ENCODE measurements around the gene CNTRL.

The CNTRL gene

DNA sequence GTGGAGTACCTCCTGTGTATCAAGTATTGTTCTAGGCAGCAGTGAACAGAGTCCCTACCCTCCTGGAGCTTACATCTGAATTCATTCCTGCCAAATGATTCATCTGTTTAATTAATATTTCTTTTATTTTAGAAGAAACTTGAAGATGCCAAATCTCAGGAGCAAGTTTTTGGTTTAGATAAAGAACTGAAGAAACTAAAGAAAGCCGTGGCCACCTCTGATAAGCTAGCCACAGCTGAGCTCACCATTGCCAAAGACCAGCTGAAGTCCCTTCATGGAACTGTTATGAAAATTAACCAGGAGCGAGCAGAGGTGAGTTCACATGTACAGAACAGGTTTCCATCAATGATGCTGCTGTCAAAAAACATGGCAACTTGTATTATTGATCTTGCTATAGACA, 69.0 kb downstream of the CNTRL start:
- TF ChIP-seq, protein P1, sequence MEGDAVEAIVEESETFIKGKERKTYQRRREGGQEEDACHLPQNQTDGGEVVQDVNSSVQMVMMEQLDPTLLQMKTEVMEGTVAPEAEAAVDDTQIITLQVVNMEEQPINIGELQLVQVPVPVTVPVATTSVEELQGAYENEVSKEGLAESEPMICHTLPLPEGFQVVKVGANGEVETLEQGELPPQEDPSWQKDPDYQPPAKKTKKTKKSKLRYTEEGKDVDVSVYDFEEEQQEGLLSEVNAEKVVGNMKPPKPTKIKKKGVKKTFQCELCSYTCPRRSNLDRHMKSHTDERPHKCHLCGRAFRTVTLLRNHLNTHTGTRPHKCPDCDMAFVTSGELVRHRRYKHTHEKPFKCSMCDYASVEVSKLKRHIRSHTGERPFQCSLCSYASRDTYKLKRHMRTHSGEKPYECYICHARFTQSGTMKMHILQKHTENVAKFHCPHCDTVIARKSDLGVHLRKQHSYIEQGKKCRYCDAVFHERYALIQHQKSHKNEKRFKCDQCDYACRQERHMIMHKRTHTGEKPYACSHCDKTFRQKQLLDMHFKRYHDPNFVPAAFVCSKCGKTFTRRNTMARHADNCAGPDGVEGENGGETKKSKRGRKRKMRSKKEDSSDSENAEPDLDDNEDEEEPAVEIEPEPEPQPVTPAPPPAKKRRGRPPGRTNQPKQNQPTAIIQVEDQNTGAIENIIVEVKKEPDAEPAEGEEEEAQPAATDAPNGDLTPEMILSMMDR (IDR thresholded peaks at IDR 0.05): no peak
- Histone ChIP-seq H3K27ac (no peak overlapping the region), H3K4me3 (no peak overlapping the region)
- DNase-seq (ENCODE audit: low spot score): no peak

DNA sequence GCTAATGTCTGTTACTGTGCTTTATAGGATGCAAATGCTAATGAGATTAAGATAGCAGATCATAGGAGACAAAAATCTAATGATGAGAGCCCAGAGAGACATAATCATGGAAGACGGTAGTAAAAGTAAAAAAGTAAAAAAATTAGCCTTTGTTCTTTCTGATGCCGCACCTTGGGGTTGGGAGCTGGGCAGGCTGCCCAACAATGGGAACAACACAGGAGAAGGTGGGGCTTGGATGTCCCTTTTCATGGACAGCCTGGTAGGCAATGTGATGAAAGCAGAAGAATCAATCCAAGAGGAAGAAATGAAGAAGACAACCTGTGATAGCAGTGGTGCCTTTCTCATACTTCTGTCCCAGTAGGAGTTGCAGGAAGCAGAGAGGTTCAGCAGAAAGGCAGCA, 69.7 kb downstream of the CNTRL start:
- Histone ChIP-seq H3K27ac (no peak overlapping the region), H3K4me3 (no peak overlapping the region)
- TF ChIP-seq, protein P1 (IDR thresholded peaks at IDR 0.05): no peak
- no peak for DNase-seq (ENCODE audit: low spot score)

DNA sequence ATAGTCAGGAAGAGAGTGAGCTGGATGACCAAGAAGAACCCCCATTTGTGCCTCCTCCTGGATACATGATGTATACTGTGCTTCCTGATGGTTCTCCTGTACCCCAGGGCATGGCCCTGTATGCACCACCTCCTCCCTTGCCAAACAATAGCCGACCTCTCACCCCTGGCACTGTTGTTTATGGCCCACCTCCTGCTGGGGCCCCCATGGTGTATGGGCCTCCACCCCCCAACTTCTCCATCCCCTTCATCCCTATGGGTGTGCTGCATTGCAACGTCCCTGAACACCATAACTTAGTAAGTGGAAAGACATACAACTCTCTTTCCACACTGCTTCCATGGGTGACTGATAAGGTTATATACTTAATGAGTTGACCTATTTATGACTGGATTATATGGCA, 75.4 kb downstream of the CNTRL start:
- Histone ChIP-seq H3K27ac (no peak overlapping the region), H3K4me3 (no peak overlapping the region)
- TF ChIP-seq, protein P1 (IDR thresholded peaks at IDR 0.05): no peak
- DNase-seq (ENCODE audit: low spot score): no peak

DNA sequence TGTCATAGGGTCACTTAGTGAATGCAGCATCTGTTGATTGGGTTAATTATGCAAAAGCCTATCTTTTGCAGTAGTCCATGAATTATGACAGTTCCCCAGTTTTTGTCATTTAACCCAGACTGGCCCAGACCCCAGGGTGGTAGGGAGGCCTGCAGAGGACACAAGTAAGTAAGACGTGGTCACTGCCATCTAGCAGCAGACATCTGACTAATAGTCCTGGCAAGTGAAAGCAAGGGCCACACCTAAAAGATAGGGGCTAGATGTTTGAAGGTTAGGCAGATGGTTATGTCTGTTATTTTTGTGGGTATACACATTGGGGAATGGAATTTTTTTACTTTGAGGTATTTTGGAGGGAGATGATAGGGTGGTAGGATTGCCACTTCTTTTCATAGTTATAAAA, 78.9 kb downstream of the CNTRL start:
- H3K4me3 ChIP-seq: no peak overlapping the region
- H3K27ac ChIP-seq: no peak overlapping the region
- TF ChIP-seq, protein P1 (IDR thresholded peaks at IDR 0.05): no peak
- DNase-seq (ENCODE audit: low spot score): no peak

DNA sequence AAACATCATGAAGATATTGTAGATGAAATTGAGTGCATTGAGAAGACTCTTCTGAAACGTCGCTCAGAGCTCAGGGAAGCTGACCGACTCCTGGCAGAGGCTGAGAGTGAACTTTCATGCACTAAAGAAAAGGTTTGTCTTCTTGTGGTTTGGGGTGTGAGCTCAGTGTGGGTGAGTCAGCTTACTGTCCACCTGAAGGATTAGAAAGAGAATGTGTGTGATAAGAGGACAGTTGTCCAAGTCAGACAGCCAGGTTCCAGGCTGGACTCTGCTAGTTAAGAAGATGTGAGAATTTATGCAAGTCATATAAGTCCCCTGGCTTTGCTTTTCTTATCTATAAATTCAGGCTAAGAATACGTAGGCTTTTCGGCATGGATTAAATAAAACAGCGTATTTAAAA, 80.0 kb downstream of the CNTRL start:
- H3K4me3 ChIP-seq: no peak overlapping the region
- DNase-seq (ENCODE audit: low spot score): no peak
- TF ChIP-seq, protein P1 (IDR thresholded peaks at IDR 0.05): no peak
- H3K27ac ChIP-seq: no peak overlapping the region

DNA sequence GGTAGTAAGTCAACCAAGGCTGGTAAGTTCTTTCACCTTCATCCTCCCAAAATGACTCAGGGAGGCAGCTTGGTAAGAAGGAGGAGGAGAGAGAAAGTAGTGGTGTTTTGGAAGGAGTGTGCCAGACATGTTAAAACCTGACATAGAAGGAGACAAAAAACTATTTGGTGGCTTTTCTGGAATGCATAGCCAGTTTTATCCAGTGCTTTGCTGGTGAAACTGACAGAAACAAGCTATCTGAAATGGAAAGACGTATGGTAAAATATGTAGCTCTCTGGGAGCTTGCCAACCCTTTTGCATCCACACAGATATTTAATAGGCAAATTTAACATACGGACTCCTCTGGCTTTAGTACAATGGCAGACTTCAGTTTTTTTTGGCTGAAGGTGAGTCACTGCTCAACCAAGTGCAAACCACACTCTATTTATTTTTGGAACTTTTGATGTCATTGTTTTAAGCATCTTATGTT, 81.5 kb downstream of the CNTRL start:
- peak overlapping the region in 1 of 2 donors; percentile 15 for H3K27ac ChIP-seq
- H3K4me3 ChIP-seq: no peak overlapping the region
- no peak for DNase-seq (ENCODE audit: low spot score)
- TF ChIP-seq, protein P1 (IDR thresholded peaks at IDR 0.05): no peak

DNA sequence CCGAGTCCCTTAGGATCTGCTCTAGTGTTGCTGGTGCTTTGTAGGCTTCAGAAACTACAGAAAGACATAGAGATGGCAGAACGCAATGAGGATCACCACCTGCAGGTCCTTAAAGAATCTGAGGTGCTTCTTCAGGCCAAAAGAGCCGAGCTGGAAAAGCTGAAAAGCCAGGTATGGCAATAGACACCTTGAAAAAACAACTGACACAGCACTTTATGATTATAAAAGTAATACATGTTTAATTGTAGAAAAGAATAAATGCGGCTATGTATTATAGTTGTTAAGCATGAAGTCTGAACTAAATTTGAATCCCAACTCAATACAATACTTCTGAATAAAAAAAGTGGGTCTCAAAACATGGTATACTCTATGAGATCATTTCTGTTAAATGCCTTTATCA, 83.2 kb downstream of the CNTRL start:
- TF ChIP-seq, protein P1 (IDR thresholded peaks at IDR 0.05): no peak
- no peak overlapping the region for H3K4me3 ChIP-seq
- no peak overlapping the region for H3K27ac ChIP-seq
- no peak for DNase-seq (ENCODE audit: low spot score)
